ENCODE data around the gene EGLN3.

EGLN3 gene

DNA sequence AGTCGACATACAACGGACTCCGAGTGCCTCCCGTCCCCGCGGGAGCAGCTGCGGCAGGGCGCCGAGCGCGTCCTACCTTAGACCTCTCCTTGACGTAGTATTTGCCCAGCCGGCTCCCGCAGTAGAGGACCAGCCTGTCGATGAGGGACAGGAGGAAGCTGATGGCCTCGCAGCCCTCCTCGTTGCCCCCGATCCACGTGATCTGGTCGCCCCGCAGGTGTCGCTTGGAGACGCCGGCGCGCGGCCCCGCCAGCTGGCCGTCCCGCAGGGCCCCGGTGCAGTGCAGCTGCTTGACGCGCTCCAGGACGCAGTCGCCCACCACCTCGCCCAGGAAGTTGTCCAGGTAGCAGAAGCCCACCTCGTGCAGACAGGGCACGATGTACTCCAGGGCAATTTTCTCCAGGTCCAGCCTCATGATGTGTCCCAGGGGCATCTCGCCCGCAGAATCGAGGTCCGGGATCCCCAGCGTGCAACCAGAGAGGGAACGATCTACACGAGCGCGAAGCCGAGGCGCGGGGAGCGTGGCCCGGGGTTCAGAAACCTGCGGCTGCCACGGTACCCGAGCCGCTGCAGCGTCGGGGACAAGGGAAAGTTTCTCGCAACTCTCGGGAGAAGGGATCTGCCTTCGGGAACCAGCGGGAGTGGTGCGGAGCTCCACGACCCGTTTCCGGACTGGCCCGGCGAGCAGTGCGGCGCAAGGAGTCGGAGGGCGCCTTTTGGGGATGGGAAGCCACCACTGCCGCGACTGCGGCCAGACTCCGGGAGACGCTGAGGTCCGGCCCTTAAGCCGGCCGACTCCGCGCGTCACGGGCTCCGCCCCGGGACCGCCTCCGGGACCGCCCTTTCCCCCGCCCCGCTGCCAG lies at the start of gene EGLN3:
TSS of gene EGLN3 (minus strand) at position 755 of the 863 bp plus-strand sequence. CDS start at position 433, 322 bp downstream.
- Histone ChIP-seq H3K79me2 (ENCODE audit: control insufficient read depth, low read length) (no peaks in the 10 kb centered on the region), H4K20me1 (ENCODE audit: control insufficient read depth, insufficient read depth, low read depth, low read length) (no peaks in the 10 kb centered on the region), H3F3A (ENCODE audit: control insufficient read depth, insufficient read depth) (no peaks in the 10 kb centered on the region), H3K9me2 (replicated peaks; ENCODE audit: control insufficient read depth, low read length) (no peaks in the 10 kb centered on the region), H3K4me2 (ENCODE audit: low read length) (no peak within 1 kb of the TSS), H3K4me3 (ENCODE audit: low read length) (no peak within 1 kb of the TSS), H3K4me1 (ENCODE audit: control insufficient read depth, low read length) (no peaks in the 10 kb centered on the region), H3K36me3 (ENCODE audit: control insufficient read depth, low read length) (no peaks in the 10 kb centered on the region), H3K9me3 (ENCODE audit: control insufficient read depth, insufficient read depth, low read length) (peaks cover 9% of the 10 kb centered on the region; the same call in 1 of the 2 replicates), H3K27me3 (ENCODE audit: control insufficient read depth, low read length) (no peaks in the 10 kb centered on the region), H3K27ac (ENCODE audit: low read depth, low read length) (no peak within 1 kb of the TSS)
- TF ChIP-seq, protein P1, sequence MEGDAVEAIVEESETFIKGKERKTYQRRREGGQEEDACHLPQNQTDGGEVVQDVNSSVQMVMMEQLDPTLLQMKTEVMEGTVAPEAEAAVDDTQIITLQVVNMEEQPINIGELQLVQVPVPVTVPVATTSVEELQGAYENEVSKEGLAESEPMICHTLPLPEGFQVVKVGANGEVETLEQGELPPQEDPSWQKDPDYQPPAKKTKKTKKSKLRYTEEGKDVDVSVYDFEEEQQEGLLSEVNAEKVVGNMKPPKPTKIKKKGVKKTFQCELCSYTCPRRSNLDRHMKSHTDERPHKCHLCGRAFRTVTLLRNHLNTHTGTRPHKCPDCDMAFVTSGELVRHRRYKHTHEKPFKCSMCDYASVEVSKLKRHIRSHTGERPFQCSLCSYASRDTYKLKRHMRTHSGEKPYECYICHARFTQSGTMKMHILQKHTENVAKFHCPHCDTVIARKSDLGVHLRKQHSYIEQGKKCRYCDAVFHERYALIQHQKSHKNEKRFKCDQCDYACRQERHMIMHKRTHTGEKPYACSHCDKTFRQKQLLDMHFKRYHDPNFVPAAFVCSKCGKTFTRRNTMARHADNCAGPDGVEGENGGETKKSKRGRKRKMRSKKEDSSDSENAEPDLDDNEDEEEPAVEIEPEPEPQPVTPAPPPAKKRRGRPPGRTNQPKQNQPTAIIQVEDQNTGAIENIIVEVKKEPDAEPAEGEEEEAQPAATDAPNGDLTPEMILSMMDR (IDR thresholded peaks at IDR 0.05; ENCODE audit: low read depth, low read length, poor library complexity, severe bottlenecking) = no peak
- TF ChIP-seq EZH2phosphoT487 (IDR thresholded peaks at IDR 0.05; ENCODE audit: borderline replicate concordance, low read length) = no peak

DNA sequence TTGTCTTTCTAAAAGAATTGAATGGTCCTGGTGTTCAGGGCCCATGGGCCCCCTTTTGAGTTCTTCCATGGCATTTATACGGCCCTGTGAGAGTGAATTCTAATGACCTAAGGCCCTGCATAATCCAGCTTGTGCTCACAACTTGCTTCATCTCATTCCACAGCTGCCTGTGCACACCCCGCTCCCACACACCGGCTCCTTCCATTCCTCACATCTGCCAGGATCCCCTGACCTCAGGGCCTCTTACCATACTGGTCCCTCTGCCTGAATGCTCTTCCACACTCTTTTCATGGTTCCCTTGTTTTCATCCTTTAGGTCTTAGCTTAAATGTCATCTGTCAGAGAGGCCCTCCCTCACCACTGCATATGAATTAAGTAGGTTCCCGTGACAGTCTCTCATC lies 49.5 kb upstream of the EGLN3 start:
- Histone ChIP-seq H3K27ac (ENCODE audit: low read depth, low read length) (no peak overlapping the region), H3K27me3 (ENCODE audit: control insufficient read depth, low read length) (no peaks in the 10 kb centered on the region), H3F3A (ENCODE audit: control insufficient read depth, insufficient read depth) (no peaks in the 10 kb centered on the region), H3K4me2 (ENCODE audit: low read length) (no peak overlapping the region), H4K20me1 (ENCODE audit: control insufficient read depth, insufficient read depth, low read depth, low read length) (no peaks in the 10 kb centered on the region), H3K36me3 (ENCODE audit: control insufficient read depth, low read length) (no peaks in the 10 kb centered on the region), H3K79me2 (ENCODE audit: control insufficient read depth, low read length) (no peaks in the 10 kb centered on the region), H3K9me2 (replicated peaks; ENCODE audit: control insufficient read depth, low read length) (no peaks in the 10 kb centered on the region), H3K4me3 (ENCODE audit: low read length) (no peak overlapping the region), H3K9me3 (ENCODE audit: control insufficient read depth, insufficient read depth, low read length) (no peaks in the 10 kb centered on the region), H3K4me1 (ENCODE audit: control insufficient read depth, low read length) (no peaks in the 10 kb centered on the region)
- TF ChIP-seq, protein P1 (IDR thresholded peaks at IDR 0.05; ENCODE audit: low read depth, low read length, poor library complexity, severe bottlenecking) = no peak
- no peak for TF ChIP-seq EZH2phosphoT487 (IDR thresholded peaks at IDR 0.05; ENCODE audit: borderline replicate concordance, low read length)

DNA sequence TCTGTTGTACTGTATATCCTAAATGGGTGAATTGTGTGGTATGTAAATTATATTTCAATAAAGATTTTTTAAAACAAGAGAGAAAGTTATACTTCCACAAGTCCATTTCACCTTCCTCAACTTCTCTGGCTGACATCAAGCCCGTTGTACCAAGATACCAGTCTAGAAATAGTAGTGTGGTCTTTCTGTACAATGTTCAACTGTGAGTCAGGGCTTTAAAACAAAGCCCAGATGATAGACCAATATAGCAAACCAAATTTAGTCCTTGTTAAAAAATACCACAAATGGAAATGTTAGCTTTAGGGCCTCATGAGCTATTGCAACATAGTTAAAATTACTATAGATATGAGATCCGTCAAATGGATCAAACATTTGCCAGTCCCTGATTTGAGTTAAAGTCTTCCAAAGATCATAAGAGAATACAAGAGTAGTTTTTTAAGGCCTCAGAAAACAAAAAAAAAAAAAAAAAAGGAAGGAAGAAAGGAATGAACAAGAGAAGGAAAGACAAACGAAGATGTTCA lies 49.0 kb upstream of the EGLN3 start:
- H3K4me1 ChIP-seq (ENCODE audit: control insufficient read depth, low read length) = no peaks in the 10 kb centered on the region
- no peaks in the 10 kb centered on the region for H4K20me1 ChIP-seq (ENCODE audit: control insufficient read depth, insufficient read depth, low read depth, low read length)
- no peak overlapping the region for H3K4me3 ChIP-seq (ENCODE audit: low read length)
- H3K9me3 ChIP-seq (ENCODE audit: control insufficient read depth, insufficient read depth, low read length) = no peaks in the 10 kb centered on the region
- H3K9me2 ChIP-seq (replicated peaks; ENCODE audit: control insufficient read depth, low read length) = no peaks in the 10 kb centered on the region
- no peak overlapping the region for H3K4me2 ChIP-seq (ENCODE audit: low read length)
- H3K27ac ChIP-seq (ENCODE audit: low read depth, low read length) = no peak overlapping the region
- no peaks in the 10 kb centered on the region for H3K36me3 ChIP-seq (ENCODE audit: control insufficient read depth, low read length)
- no peak for TF ChIP-seq EZH2phosphoT487 (IDR thresholded peaks at IDR 0.05; ENCODE audit: borderline replicate concordance, low read length)
- TF ChIP-seq, protein P1 (IDR thresholded peaks at IDR 0.05; ENCODE audit: low read depth, low read length, poor library complexity, severe bottlenecking) = no peak
- H3K79me2 ChIP-seq (ENCODE audit: control insufficient read depth, low read length) = no peaks in the 10 kb centered on the region
- no peaks in the 10 kb centered on the region for H3K27me3 ChIP-seq (ENCODE audit: control insufficient read depth, low read length)
- H3F3A ChIP-seq (ENCODE audit: control insufficient read depth, insufficient read depth) = no peaks in the 10 kb centered on the region

Measured in DOHH2 (cell line).